ENCODE measurements around the gene LHX1.

Gene LHX1

GRCh38 chr17:36935671-36936454, 1.4 kb upstream of the LHX1 start (continued):
- TF ChIP-seq PRDM4 (tag by site-specific recombination; IDR thresholded peaks at IDR 0.05), result no peak
- peak; percentile 64 for TF ChIP-seq IKZF3 (tag by site-specific recombination; IDR thresholded peaks at IDR 0.05)
- TF ChIP-seq KLF9 (tag by site-specific recombination; IDR thresholded peaks at IDR 0.05; ENCODE audit: low read depth), result peak; percentile 76
- no peak for TF ChIP-seq ZNF132 (tag by site-specific recombination; IDR thresholded peaks at IDR 0.05; ENCODE audit: borderline replicate concordance)
- TF ChIP-seq SP3 (tag by site-specific recombination; IDR thresholded peaks at IDR 0.05), result peak; percentile 50; the same call in 1 of the 2 replicates
- TF ChIP-seq ZNF426 (tag by site-specific recombination; IDR thresholded peaks at IDR 0.05), result no peak
- no peak for TF ChIP-seq ZNF473 (tag by site-specific recombination; IDR thresholded peaks at IDR 0.05)
- TF ChIP-seq ZNF501 (tag by site-specific recombination; IDR thresholded peaks at IDR 0.05), result no peak
- TF ChIP-seq ZNF488 (tag by site-specific recombination; IDR thresholded peaks at IDR 0.05), result no peak
- no peak for TF ChIP-seq ZNF174 (tag by site-specific recombination; IDR thresholded peaks at IDR 0.05)
- 0 out of 2 replicates have a peak, but pooled peaks have one; percentile 10 for TF ChIP-seq BCL11B (tag by site-specific recombination; IDR thresholded peaks at IDR 0.05; ENCODE audit: low read depth)
- no peak for TF ChIP-seq ZNF548 (tag by site-specific recombination; IDR thresholded peaks at IDR 0.05)
- no peak for TF ChIP-seq ZNF677 (tag by site-specific recombination; IDR thresholded peaks at IDR 0.05)
- TF ChIP-seq ZNF324 (tag by site-specific recombination; IDR thresholded peaks at IDR 0.05), result peak; percentile 62
- TF ChIP-seq ZNF585B (tag by site-specific recombination; IDR thresholded peaks at IDR 0.05), result no peak
- no peak for TF ChIP-seq GLI4 (tag by site-specific recombination; IDR thresholded peaks at IDR 0.05)
- 0 out of 2 replicates have a peak, but pooled peaks have one; percentile 40 for TF ChIP-seq ZNF561 (tag by site-specific recombination; IDR thresholded peaks at IDR 0.05; ENCODE audit: borderline replicate concordance)
- TF ChIP-seq ZSCAN30 (tag by site-specific recombination; IDR thresholded peaks at IDR 0.05), result no peak
- TF ChIP-seq EGR2 (tag by site-specific recombination; IDR thresholded peaks at IDR 0.05; ENCODE audit: low read depth), result peak; percentile 70; the same call in 1 of the 2 replicates
- no peak for TF ChIP-seq ZNF600 (tag by site-specific recombination; IDR thresholded peaks at IDR 0.05)
- no peak for TF ChIP-seq ZNF623 (tag by site-specific recombination; IDR thresholded peaks at IDR 0.05)
- TF ChIP-seq, protein P1, sequence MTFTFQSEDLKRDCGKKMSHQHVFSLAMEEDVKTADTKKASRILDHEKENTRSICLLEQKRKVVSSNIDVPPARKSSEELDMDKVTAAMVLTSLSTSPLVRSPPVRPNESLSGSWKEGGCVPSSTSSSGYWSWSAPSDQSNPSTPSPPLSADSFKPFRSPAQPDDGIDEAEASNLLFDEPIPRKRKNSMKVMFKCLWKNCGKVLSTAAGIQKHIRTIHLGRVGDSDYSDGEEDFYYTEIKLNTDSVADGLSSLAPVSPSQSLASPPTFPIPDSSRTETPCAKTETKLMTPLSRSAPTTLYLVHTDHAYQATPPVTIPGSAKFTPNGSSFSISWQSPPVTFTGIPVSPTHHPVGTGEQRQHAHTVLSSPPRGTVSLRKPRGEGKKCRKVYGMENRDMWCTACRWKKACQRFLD (tag by site-specific recombination; IDR thresholded peaks at IDR 0.05), result no peak
- TF ChIP-seq ZNF311 (tag by site-specific recombination; IDR thresholded peaks at IDR 0.05; ENCODE audit: borderline replicate concordance), result no peak
- no peak for TF ChIP-seq ZNF114 (tag by site-specific recombination; IDR thresholded peaks at IDR 0.05)
- peak; percentile 63 for TF ChIP-seq GLIS1 (tag by site-specific recombination; IDR thresholded peaks at IDR 0.05)
- TF ChIP-seq ZNF211 (tag by site-specific recombination; IDR thresholded peaks at IDR 0.05; ENCODE audit: low read depth), result no peak
- TF ChIP-seq ZNF768 (tag by site-specific recombination; IDR thresholded peaks at IDR 0.05), result no peak
- no peak for TF ChIP-seq ZBTB20 (tag by site-specific recombination; IDR thresholded peaks at IDR 0.05)
- TF ChIP-seq TCF7L2 (IDR thresholded peaks at IDR 0.05; ENCODE audit: borderline replicate concordance, low read depth, low read length), result no peak
- TF ChIP-seq ZSCAN4 (tag by site-specific recombination; IDR thresholded peaks at IDR 0.05), result peak; percentile 34; the same call in 1 of the 2 replicates
- TF ChIP-seq ZNF580 (tag by site-specific recombination; IDR thresholded peaks at IDR 0.05), result no peak; the same call in 1 of the 2 replicates
- TF ChIP-seq KLF10 (tag by site-specific recombination; IDR thresholded peaks at IDR 0.05), result peak; percentile 62; the same call in 1 of the 2 replicates
- TF ChIP-seq ZBTB6 (tag by site-specific recombination; IDR thresholded peaks at IDR 0.05), result no peak
- peak; percentile 56; the same call in 1 of the 2 replicates for TF ChIP-seq KLF16 (tag by site-specific recombination; IDR thresholded peaks at IDR 0.05)

All from HEK293 (cell line).